GM12874 (cell line): ENCODE results near the gene ZNF618.

Experiments
- TF ChIP-seq, protein P1 (sequence below): IDR thresholded peaks from 2 replicates; pipeline ENCODE4 v1.5.1; 2011; ENCODE audit warnings: low read depth, mild to moderate bottlenecking, control low read depth, low read length, moderate library complexity; ENCODE audit not compliant: insufficient read depth

ZNF618 gene

DNA sequence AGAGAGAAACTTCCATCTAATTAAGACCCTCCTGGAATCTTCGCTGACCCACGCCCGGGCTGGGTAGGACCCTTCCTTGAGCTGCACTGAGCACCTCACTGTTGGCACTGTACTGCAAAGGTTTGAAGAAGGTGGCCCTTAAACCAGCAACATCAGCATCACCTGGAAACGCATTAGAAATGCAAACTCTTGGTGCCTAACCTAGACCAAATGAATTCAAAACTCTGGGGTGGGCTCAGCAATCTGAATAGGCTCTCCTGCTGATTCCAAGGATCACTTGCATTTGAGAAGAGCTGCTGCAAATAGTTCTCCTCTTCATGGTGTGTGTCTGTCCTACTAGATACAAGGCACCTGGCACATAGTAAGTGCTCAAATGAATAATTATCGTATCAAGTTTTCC, 2.7 kb upstream of the ZNF618 start:
- TF ChIP-seq, protein P1, sequence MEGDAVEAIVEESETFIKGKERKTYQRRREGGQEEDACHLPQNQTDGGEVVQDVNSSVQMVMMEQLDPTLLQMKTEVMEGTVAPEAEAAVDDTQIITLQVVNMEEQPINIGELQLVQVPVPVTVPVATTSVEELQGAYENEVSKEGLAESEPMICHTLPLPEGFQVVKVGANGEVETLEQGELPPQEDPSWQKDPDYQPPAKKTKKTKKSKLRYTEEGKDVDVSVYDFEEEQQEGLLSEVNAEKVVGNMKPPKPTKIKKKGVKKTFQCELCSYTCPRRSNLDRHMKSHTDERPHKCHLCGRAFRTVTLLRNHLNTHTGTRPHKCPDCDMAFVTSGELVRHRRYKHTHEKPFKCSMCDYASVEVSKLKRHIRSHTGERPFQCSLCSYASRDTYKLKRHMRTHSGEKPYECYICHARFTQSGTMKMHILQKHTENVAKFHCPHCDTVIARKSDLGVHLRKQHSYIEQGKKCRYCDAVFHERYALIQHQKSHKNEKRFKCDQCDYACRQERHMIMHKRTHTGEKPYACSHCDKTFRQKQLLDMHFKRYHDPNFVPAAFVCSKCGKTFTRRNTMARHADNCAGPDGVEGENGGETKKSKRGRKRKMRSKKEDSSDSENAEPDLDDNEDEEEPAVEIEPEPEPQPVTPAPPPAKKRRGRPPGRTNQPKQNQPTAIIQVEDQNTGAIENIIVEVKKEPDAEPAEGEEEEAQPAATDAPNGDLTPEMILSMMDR, result no peak

DNA sequence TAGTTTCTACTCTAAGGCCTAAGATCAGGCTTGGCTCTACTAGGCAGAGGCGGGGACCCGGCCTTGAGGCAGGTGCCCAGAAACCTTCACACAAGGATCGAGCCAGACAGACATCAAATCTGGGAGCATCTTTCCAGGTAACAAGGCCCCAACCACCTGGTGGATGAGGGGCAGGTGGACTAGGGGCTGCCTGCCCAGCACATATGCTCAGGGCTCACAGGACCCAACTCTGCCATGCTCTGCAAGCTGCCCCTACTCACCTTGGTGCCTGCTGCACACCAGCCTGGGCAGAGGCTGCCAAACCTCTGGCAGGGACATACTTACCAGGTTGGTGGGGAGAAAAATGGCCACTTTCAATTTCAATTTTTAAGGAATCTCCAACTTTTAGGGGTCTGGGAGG, 2.2 kb upstream of the ZNF618 start:
- TF ChIP-seq, protein P1, result no peak

DNA sequence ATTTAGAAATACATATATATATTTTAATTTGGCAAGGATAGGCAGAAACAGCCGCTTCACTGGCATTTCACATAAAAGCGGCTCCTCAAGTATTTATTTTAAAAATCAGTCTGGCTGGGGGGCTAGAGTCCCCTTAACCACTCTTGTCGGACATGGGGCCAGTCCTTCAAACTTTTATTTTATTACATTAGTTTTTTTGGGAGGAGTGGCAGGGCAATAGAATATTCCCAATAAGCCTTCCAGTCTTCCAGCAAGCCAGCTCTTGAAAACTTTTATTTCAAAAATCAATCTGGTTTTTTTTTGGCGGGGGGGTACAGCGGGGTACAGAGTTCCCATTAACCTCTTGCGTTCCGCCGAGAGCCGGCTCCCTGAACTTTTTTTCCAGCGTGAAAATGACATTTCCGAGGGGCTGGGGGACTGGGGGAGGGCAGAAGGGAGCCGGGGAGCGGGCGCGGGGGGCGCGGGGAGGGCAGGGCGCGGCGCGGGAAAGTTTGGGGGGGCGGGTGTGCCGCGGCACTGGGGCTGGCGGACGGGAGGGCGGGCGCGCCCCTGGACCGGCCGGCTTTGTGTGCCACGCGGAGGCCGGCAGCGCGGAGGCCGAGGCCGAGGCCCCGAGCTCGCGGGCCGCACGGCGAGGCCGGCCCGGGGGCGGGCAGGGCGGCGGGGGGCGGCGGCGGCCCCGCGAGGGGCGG, 504 bp upstream of the ZNF618 start:
- TF ChIP-seq, protein P1, result no peak

DNA sequence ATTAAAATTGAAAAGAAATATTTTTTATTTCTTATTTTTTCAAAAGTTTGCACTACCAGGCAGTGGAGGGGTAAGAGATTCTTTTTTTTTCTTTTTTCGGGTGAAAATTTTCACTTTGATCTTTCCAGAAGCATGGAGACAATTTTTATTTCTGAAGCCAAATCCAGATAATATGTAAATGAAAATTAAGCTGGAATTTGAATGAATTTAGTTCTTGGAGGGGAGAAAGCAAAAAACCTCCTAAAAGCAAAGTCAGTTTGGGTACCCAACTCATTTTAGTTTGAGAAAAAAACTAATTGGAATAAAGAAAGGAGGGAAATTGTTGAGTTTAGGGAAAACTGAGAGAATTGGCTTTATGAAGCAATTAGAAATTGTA, 872 bp downstream of the ZNF618 start:
- TF ChIP-seq, protein P1, result no peak

DNA sequence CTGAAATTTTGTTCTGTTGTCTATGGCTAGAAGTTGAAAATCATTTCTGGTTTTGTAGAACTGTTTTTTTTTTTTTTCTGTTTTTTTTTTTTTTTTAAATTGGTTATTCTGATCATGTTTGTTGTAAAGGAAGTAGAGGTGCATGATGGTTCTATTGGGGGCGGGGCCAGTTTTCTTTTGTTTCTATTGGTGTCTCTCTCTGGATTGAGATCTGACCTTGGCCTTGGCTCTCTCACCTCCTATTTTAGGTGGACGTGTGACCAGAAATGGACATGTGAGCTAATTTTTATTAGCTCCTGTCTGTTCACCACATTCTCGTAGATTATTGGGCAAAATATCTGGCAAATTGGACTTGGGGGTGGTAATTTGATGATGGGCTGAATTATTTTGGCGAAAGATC, 3.2 kb downstream of the ZNF618 start:
- TF ChIP-seq, protein P1, result no peak

DNA sequence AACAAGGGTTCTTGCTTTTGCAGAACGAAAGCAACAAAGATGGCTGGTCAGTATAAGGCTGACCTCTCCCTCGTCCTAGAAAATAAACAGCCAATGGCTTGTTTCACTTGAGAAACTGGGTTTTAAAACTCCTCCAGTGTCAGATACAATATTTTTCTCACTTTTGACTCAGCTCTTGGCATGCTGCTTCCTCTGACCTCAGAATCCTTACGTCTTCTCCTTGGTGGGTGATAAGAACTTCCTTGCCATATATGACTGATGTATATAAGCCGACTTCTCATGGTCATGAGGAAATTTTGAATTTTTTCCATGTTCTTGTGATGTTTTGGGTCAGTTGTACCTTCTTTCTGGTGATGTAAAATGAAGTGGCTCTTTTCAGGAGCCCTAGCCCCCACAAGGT, 3.8 kb downstream of the ZNF618 start:
- TF ChIP-seq, protein P1, result no peak

DNA sequence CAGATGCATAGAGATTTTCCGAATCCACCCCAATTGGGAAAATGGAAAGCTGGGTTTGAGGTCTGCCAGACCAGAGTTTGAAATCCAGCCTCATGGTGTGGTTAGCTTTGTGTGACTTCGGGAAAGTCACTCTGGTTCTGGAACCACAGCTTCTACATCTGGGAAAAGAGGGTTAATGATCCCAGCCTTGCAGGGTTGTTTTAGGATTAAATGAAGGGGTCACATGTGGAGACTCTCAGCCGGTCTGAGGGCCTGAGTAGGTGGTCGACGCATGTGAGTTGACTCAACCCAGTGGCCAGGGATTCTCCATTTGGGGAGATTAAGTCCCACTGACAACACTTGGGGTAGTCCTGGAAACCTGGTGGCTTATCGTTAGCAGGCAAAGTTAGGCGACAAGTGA, 6.1 kb downstream of the ZNF618 start:
- TF ChIP-seq, protein P1, result no peak
